Measurements from ENCODE around the gene TAC4. TPM values are rescaled to one million over a fixed set of nuclear protein-coding genes. Genes with fewer than 3 reads are reported as not detected.

The TAC4 gene
- total and polyA plus RNA-seq, 9 of the 15 experiments (the other 6 are each of a cell fraction or from before 2014, with no cell fraction given), result 0.17 TPM; not detected in 8

- H4K20me1 ChIP-seq (replicated peaks; ENCODE audit: control insufficient read depth, insufficient read depth, low read length), result peaks cover 7% of the 10 kb centered on the region; the same call in 1 of the 2 replicates
- peaks cover 14 to 39% of the 10 kb centered on the region in 2 experiments for H3K27me3 ChIP-seq (ENCODE audit: control insufficient read depth in 2 of 2, insufficient read depth in 2 of 2, low read length in 2 of 2)
- intact Hi-C loops (cut with micrococcal nuclease) (no loop called here), in situ Hi-C loops (cut with MboI) (loop anchor here (5.0 kb wide), 1 partner anchor 137 kb away; the partner anchor contains the start of gene DLX3)
- WGBS (ENCODE audit: insufficient coverage, low coverage, missing lambda C conversion rate), result 3% methylated on average over 18 of the region's 20 CpGs
- no peak overlapping the region for H2AFZ ChIP-seq (ENCODE audit: low read depth, low read length)
- ChIA-PET POLR2A (interaction anchor here (0.6 kb wide), 3 partner anchors 11 to 279 kb away, joined by 3 to 4 read pairs (median 3); no protein-coding TSS in a partner anchor), CTCF (ENCODE audit: low intra/inter-chr PET ratio) (interaction anchor here (0.9 to 6.8 kb wide), 4 partner anchors 9 to 302 kb away, joined by 3 to 134 read pairs (median 4); partner anchors contain the start of gene DLX3)
- no peak overlapping the region for H3K9ac ChIP-seq (ENCODE audit: insufficient read depth in 1 of 2, low read depth in 2 of 2, low read length in 2 of 2)
- ATAC-seq, result peak; percentile 65
- no peaks in the 10 kb centered on the region for H3K9me1 ChIP-seq (ENCODE audit: control insufficient read depth, insufficient read depth, low read length)
- H3K4me1 ChIP-seq (replicated peaks in 1 of 2; ENCODE audit: control insufficient read depth in 2 of 2, insufficient read depth in 2 of 2, low read length in 2 of 2), result peaks cover 0 to 13% of the 10 kb centered on the region in 2 experiments; a peak in 3 of 5 replicates
- H3K79me2 ChIP-seq (ENCODE audit: control insufficient read depth, insufficient read depth, low read length), result no peaks in the 10 kb centered on the region
- no peaks in the 10 kb centered on the region for H3K9me3 ChIP-seq (replicated peaks; ENCODE audit: control insufficient read depth, insufficient read depth, low read depth, low read length)
- H3K36me3 ChIP-seq (ENCODE audit: control insufficient read depth, insufficient read depth, low read length), result no peaks in the 10 kb centered on the region
- no peak overlapping the region for H3K4me3 ChIP-seq
- FAIRE-seq, result no peak
- no peak overlapping the region for H3K27ac ChIP-seq (ENCODE audit: extremely low read depth, low read depth, low read length)
- H3K4me2 ChIP-seq (ENCODE audit: insufficient read depth, low read length), result no peak overlapping the region
- BruUV-seq (replicated peaks), result no TSS peak
- peak in 1 of 4 experiments; percentile 29 for DNase-seq (ENCODE audit: extremely low read depth in 1 of 4, low spot score in 3 of 4)
- TF ChIP-seq TFAM (CRISPR knock-in tag; conservative IDR thresholded peaks at IDR 0.05) (no peak), TSHZ1 (CRISPR knock-in tag; IDR thresholded peaks at IDR 0.05) (no peak), CTCF (IDR thresholded peaks at IDR 0.05 in 2 of 3, conservative IDR thresholded peaks at IDR 0.05 in 1 of 3; ENCODE audit: insufficient read depth in 2 of 3, low read depth in 1 of 3, low read length in 3 of 3) (peak; percentile 19 to 35 (median 33)), TAF15 (IDR thresholded peaks at IDR 0.05; ENCODE audit: low read depth, low read length) (no peak), U2AF1 (optimal IDR thresholded peaks at IDR 0.05; ENCODE audit: low read depth, low read length) (no peak), KLF1 (tag; IDR thresholded peaks at IDR 0.05) (no peak), TAF7 (tag; IDR thresholded peaks at IDR 0.05) (no peak), GTF2B (IDR thresholded peaks at IDR 0.05; ENCODE audit: extremely low read depth, insufficient read length) (no peak), ZNF780A (CRISPR knock-in tag; IDR thresholded peaks at IDR 0.05) (no peak), SIN3A (IDR thresholded peaks at IDR 0.05; ENCODE audit: borderline replicate concordance in 2 of 2, control insufficient read depth in 1 of 2, low read depth in 2 of 2, low read length in 2 of 2) (no peak), CEBPB (tag; IDR thresholded peaks at IDR 0.05) (no peak), RAD21 (CRISPR knock-in tag; conservative IDR thresholded peaks at IDR 0.05 in 1 of 2, IDR thresholded peaks at IDR 0.05 in 1 of 2) (peak in 1 of 2 experiments; percentile 17; a peak in 2 of 4 replicates)
These were observed 12.4 kb upstream of the TAC4 start for GRCh38 chr17:49859991-49860953.

Measured in K562 (cell line).